Breast epithelium (tissue), 3 donors: ENCODE results near the gene MLLT10.

Source experiments
- CTCF ChIP-seq, 3 donors: fragments of 450-650 bp; IDR thresholded peaks; one replicate each; pipeline ENCODE4 v1.5.1; 2016 to 2017; ENCODE audit warnings: antibody characterized with exemption in 3 of 3, mild to moderate bottlenecking in 3 of 3, moderate library complexity in 3 of 3
- POLR2A ChIP-seq: fragments of 450-650 bp; IDR thresholded peaks from one replicate; pipeline ENCODE4 v1.6.1; 2016; ENCODE audit warnings: antibody characterized with exemption, mild to moderate bottlenecking, moderate library complexity

- TF ChIP-seq CTCF (IDR thresholded peaks at IDR 0.05) (no peak), POLR2A (no peak)
Observed at GRCh38 chr10:21495002-21495751, 38.9 kb upstream of the MLLT10 start.
